Heart left ventricle (tissue), 13 donors: Measurements from ENCODE around the gene KIF26A.

Experiments used
- CTCF ChIP-seq, 12 donors: fragments of 200-600 bp; sonication (generic) in 4 of 12; IDR thresholded peaks; one replicate each; pipeline versions ENCODE4 v1.5.0 to v1.8.0; 2018 to 2022; ENCODE audit warnings: antibody characterized with exemption in 12 of 12, mild to moderate bottlenecking in 5 of 12
- POLR2A ChIP-seq, 2 donors: fragments of 450-650 bp; IDR thresholded peaks; one replicate each; pipeline ENCODE4 v1.6.1; 2017; ENCODE audit warnings: antibody characterized with exemption in 2 of 2, mild to moderate bottlenecking in 2 of 2, moderate library complexity in 2 of 2
- donor health status: ischemic (EF 13 %, LVEDD 7.1; RV severe dilation, severe dysfunction).
- donor health status: DM: no; HTN: yes; CAD: no.
- donor health status: DM: no; HTN: no; CAD: no.
- donor health status: ischemic (EF 25% LVEDD 6.9; RV normal size, moderate dysfunction).
- donor health status: ischemic (EF 25% LVEDD 5.7; RV mildly dilated, moderate dysfunction).
- donor health status: ischemic (EF 35%, LVEDD 5.7; RV mildly dilated, moderate dysfunction).
- donor health status: nonischemic (EF 11% LVEDD 7.7; RV severe dilation, severe dysfunction).
- donor health status: DM: yes; HTN: yes; CAD: no.
- donor health status: PGD.
- donor health status: ischemic (EF 29% LVEDD 5.4; RV normal size, mild dysfunction).
- donor health status: nonischemic (EF 23%, LVEDD 6.1; RV moderate dilation, normal function).

GRCh38 chr14:104166698-104167097, 28.3 kb downstream of the KIF26A start:
- TF ChIP-seq CTCF (IDR thresholded peaks at IDR 0.05) (no peak), POLR2A (IDR thresholded peaks at IDR 0.05) (no peak)
